ENCODE data around the gene TAF10. TPM values are rescaled to one million over a fixed set of nuclear protein-coding genes. Genes with fewer than 3 reads are reported as not detected.

TAF10 gene
- total RNA-seq, 2 donors from 2014 or later, result 108 to 123 TPM

DNA sequence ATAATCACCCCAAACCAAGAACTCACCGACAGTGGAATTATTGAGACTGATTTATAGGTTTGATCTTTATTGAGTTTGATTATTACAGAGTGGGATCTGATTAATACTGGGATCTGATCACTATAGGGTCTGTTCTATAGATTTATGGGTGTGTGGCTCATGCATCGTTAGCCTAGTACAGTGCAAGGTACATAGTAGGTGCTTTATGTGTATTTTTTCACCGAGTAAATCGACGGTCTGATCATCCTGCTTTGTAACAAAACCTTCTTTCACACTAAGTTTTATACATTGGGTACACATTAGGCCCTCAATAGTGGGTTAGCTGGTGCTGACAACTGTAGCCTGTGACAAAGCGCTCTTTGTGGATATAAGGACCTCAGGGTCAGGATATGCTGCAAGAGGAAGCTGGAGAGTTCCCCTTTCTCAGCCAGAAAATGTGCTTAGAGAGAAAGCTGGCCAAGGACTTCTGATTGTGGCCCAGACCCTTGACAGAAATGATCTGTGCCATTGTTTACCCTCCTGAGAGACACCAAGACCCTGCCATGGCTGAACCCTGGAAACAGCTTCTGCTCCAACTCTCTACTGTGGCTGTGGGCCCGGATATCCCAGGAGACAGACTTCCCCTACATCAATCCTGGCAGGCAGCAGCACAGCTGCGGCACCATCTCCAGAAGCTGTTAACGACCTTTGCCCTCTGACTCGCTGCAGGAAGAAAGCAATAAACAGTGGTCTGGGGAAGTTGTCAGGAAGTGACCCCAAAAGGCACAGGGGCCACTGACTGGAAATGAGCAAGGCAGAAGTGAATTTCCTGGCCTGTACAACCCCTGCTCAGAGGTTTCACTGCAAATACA lies 23.3 kb upstream of the TAF10 start:
- Mint-ChIP-seq H3K27me3 (ENCODE audit: low read depth) (no peaks in the 10 kb centered on the region), H3K27ac (peak overlapping the region; percentile 20), H3K4me3 (no peak overlapping the region), H3K36me3 (ENCODE audit: insufficient read depth in 2 of 2) (no peaks in the 10 kb centered on the region), H3K9me3 (no peaks in the 10 kb centered on the region), H3K4me1 (ENCODE audit: low read depth) (peaks cover 5% of the 10 kb centered on the region)
- peak in 1 of 2 donors; percentile 54 for ATAC-seq (replicated peaks in 1 of 2)
- DNase-seq, result no peak

DNA sequence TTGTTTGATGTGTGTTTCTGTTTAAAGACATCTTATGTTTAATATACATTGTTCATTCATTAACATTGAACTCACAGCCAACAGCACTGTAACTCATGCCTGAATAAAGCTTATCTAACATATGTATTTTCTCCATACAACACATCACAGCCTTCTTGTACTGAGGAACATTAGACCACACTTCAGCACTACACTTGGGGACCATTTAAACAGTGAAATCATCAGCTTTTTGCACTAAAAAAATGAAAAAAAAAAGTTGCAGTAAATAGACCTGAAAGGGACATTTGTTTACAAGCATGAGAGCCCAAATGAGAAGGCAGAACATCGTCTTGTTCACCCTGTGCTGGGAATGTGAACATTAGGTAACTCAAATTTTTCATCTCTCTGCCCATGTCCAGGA lies 22.5 kb upstream of the TAF10 start:
- H3K4me3 Mint-ChIP-seq, result no peak overlapping the region
- no peaks in the 10 kb centered on the region for H3K9me3 Mint-ChIP-seq
- DNase-seq (no peak), ATAC-seq (replicated peaks in 1 of 2) (no peak)
- H3K27me3 Mint-ChIP-seq (ENCODE audit: low read depth), result no peaks in the 10 kb centered on the region
- H3K36me3 Mint-ChIP-seq (ENCODE audit: insufficient read depth in 2 of 2), result no peaks in the 10 kb centered on the region
- peaks cover 3% of the 10 kb centered on the region for H3K4me1 Mint-ChIP-seq (ENCODE audit: low read depth)
- H3K27ac Mint-ChIP-seq, result no peak overlapping the region

DNA sequence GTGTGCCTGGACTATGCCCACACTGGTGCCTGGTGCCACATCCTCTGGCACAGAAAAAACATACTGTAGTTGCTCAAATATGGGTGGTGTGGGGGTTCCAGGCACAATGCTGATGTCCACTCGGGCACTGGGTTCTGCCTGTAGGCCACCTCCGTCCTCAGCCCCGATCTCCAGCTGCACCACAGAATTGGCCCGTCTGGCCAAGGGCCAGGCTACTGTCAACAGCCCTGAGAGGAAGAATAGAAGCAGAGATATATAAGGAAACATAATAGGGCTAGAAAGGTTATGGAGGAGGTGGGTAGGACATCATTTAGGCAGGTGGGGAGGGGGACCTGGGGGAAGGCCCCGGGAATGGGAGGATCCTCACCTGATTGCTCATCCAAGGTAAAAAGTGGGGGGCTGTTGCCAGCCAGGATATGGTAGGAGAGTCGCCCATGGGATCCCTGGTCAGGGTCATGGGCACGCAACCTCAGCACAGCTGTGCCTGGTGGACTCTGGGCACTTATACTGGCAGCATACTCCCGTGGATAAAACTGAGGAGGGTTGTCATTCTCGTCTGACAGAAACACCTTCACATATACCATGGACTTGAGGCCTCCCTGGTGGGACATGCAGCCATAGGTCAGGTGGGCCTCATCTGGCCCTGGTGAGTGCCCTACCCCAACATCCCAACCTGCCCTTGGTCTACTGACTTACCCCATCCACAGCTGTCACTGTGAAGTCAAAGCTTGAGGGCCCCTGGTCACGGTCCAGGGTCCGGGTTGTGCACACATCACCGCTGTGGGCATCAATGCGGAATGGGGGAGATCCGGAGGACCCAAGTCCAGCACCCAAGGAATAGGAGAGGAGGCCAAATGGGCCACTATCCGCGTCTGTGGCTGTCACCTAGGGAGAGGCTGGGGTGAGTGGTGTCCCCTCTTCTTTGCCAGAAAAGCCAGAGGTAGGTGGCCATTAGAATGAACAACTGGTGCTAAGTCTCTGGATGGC lies 21.7 kb upstream of the TAF10 start:
- DNase-seq (no peak), ATAC-seq (replicated peaks in 1 of 2) (no peak)
- Mint-ChIP-seq H3K9me3 (no peaks in the 10 kb centered on the region), H3K27me3 (ENCODE audit: low read depth) (no peaks in the 10 kb centered on the region), H3K4me3 (no peak overlapping the region), H3K36me3 (ENCODE audit: insufficient read depth in 2 of 2) (no peaks in the 10 kb centered on the region), H3K4me1 (ENCODE audit: low read depth) (no peaks in the 10 kb centered on the region), H3K27ac (no peak overlapping the region)

DNA sequence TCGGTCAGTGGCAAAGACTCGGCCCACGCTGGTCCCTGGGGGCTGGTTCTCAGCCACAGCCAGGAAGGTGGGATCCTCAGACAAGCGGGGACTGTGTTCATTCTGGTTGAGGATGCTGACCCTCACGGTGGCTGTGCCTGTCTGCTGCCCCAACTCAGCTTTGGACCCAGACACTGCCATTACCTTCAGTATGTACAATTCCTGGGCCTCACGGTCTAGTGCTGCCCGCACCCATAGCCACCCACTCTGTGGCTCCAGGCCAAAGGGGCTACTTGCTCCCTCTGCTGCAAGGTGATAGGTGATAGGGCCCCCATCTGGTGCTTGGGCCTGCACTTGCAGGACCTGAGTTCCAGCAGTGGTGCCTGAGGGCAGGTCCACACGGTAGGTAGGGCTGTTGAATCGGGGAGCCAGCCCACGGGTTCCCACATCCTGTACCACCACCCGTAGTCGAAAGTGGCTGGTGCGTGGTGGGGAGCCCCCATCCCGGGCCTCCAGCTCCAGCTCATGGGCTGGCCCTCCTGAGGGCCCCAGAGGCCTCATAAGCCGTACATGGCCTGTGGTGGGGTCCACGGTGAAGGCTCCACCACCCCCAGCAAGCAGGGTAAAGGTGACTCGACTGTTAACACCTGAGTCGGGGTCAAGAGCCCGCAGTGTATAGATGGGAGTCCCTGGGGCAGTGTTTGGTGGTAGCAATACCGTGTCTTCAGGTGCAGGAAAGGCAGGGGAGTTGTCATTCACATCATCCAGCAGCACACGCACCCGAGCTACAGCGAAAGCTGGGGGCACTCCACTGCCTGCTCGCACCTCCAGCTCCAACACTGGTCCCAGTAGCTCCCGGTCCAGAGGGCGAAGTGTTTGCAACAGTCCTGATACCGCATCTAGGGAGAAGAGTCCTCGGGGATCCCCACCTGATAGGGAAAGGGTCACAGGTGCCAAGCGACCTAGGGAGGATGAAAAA lies 20.4 kb upstream of the TAF10 start:
- ATAC-seq (replicated peaks in 1 of 2) (peak; percentile 55 to 70), DNase-seq (peak in 1 of 2 donors; percentile 28)
- H3K4me1 Mint-ChIP-seq (ENCODE audit: low read depth), result peaks cover 12% of the 10 kb centered on the region
- H3K9me3 Mint-ChIP-seq, result no peaks in the 10 kb centered on the region
- no peak overlapping the region for H3K27ac Mint-ChIP-seq
- H3K27me3 Mint-ChIP-seq (ENCODE audit: low read depth), result no peaks in the 10 kb centered on the region
- H3K36me3 Mint-ChIP-seq (ENCODE audit: insufficient read depth in 2 of 2), result no peaks in the 10 kb centered on the region
- H3K4me3 Mint-ChIP-seq, result no peak overlapping the region

DNA sequence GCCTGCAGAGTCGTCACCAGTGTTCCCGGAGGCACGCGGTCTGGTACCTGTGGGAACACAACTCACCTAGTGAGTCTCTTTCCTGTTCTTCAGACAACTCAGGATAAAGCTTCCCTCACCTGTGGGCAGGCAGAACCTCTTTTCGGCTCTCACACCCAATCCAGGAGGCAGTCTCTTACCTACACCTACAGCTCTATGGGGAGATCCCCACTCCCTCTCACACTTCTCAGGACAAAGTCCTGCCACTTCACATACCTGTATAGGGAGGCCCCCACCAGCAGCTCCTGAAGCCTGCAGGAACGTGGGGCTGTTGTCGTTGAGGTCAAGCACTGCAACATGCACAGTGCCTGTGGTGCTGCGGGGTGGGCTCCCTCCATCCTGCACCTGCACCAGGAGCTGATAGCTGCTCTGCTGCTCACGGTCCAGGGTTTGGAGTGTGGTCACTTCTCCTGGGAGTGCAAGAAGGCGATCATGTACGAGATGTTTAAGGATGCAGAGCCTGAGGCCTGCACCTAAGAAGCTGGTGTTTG lies 19.4 kb upstream of the TAF10 start:
- DNase-seq (no peak), ATAC-seq (replicated peaks in 1 of 2) (no peak)

DNA sequence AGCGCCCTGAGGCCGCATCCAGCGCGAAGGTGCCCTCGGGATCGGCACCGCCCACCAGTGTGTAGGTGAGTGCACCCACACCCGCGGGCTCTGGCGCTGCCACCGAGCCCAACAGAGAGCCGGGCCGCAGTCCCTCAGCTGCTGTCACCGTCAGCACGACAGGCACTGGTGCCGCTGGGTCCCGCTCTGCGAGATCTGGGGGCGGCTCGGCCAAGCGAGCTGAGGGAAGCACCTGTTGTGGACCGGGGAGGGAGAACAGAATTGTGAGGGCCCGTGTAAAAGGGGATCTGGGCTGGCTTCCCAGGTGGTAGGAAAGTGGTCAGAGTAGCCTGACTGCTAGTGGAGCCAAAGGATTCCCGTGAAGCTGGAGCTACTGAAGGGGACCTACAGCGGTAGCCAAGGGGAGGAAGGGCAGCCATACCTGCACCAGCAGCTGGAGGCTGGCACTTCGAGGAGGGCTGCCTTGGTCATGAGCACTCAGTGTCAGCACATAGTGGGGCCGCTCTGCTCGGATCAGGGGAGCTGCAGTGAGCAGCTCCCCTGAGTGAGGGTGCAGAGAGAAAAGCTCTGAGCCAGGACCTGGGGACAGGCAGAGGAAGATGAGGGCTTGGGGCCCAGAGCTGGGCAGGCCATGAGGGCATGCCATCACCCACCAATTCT lies 18.7 kb upstream of the TAF10 start:
- Mint-ChIP-seq H3K4me1 (ENCODE audit: low read depth) (peaks cover 20% of the 10 kb centered on the region), H3K27ac (no peak overlapping the region), H3K9me3 (no peaks in the 10 kb centered on the region), H3K27me3 (ENCODE audit: low read depth) (no peaks in the 10 kb centered on the region), H3K4me3 (no peak overlapping the region), H3K36me3 (ENCODE audit: insufficient read depth in 2 of 2) (no peaks in the 10 kb centered on the region)
- ATAC-seq (replicated peaks in 1 of 2) (no peak), DNase-seq (no peak)

More for the DNA sequence above, 19.4 kb upstream of the TAF10 start:
- Mint-ChIP-seq H3K9me3 (no peaks in the 10 kb centered on the region), H3K27ac (no peak overlapping the region), H3K4me3 (no peak overlapping the region), H3K27me3 (ENCODE audit: low read depth) (no peaks in the 10 kb centered on the region), H3K36me3 (ENCODE audit: insufficient read depth in 2 of 2) (no peaks in the 10 kb centered on the region), H3K4me1 (ENCODE audit: low read depth) (peaks cover 19% of the 10 kb centered on the region)

DNA sequence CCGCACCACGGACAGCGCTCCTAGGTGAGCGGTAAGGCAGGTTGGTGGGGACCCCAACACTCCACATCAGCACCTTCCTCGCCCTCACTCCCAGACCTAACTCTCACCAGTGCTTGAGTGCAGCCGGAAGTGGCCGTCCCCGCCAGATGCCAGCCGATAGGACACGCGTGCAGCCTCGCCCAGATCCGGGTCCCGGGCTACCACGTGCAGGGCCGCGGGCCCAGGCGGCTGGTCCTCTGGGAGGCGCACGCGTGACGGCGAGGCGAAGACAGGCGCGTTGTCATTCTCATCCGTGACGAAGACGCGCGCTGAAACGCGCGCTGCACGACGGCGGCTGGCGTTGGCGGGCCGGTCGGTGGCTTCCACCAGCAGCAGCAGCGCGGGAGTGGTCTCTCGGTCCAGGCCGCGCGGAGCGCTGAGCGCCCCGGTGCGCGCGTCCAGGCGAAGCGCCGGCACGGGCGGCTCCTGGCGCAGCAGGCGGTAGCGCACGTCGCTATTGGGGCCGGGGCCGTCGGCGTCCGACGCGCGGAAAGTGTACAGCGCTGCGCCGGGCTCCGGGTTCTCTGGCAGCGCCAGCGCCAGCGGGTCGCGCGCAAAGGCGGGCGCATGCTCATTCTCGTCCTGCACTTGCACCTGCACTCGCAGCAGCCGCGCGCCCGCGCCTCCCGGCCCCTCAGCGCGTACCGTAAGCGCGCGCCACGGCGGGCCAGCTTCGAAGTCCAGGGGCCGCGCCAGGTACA lies 18.0 kb upstream of the TAF10 start:
- Mint-ChIP-seq H3K4me3 (no peak overlapping the region), H3K4me1 (ENCODE audit: low read depth) (peaks cover 20% of the 10 kb centered on the region), H3K27ac (no peak overlapping the region), H3K9me3 (no peaks in the 10 kb centered on the region), H3K36me3 (ENCODE audit: insufficient read depth in 2 of 2) (no peaks in the 10 kb centered on the region), H3K27me3 (ENCODE audit: low read depth) (no peaks in the 10 kb centered on the region)
- ATAC-seq (replicated peaks in 1 of 2), result no peak
- DNase-seq, result no peak

DNA sequence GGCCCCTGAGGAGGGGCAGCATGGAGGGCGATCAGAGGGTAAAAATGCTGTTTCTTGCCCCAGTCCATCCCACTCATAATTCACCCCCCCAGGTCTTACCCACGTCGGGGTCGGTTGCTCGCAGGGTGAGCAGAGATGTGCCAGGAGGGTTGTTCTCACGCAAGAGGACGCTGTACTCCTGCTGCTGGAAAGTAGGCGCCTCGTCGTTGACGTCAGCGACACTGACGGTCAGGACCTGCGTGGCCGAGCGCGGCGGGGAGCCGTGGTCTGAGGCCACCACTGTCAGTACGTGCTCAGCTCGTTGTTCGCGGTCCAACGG lies 17.5 kb upstream of the TAF10 start:
- Mint-ChIP-seq H3K4me1 (ENCODE audit: low read depth) (peaks cover 20% of the 10 kb centered on the region), H3K27ac (no peak overlapping the region), H3K27me3 (ENCODE audit: low read depth) (no peaks in the 10 kb centered on the region), H3K4me3 (no peak overlapping the region), H3K36me3 (ENCODE audit: insufficient read depth in 2 of 2) (no peaks in the 10 kb centered on the region), H3K9me3 (no peaks in the 10 kb centered on the region)
- DNase-seq (no peak), ATAC-seq (replicated peaks in 1 of 2) (no peak)

DNA sequence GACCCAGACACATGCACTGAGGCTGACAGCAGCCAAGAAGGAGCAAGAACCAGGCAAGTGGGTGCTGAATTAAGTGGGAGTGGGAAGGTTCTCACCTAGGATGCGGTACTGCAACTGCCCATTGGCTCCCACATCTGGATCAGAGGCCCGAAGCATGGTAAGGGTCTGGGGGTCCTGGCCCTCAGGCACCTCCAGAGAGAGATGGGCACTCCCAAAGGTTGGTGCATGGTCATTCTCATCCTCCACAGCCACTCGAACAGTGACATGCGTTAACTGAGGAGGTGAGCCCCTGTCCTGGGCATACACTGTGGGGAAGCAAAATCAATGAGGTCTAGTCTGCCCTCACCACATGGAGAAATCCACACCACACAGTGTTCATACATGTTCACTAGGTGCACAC lies 16.5 kb upstream of the TAF10 start:
- Mint-ChIP-seq H3K36me3 (ENCODE audit: insufficient read depth in 2 of 2) (no peaks in the 10 kb centered on the region), H3K27me3 (ENCODE audit: low read depth) (no peaks in the 10 kb centered on the region), H3K27ac (peak overlapping the region; percentile 29), H3K4me3 (no peak overlapping the region), H3K4me1 (ENCODE audit: low read depth) (peaks cover 20% of the 10 kb centered on the region), H3K9me3 (no peaks in the 10 kb centered on the region)
- ATAC-seq (replicated peaks in 1 of 2) (no peak), DNase-seq (no peak)

DNA sequence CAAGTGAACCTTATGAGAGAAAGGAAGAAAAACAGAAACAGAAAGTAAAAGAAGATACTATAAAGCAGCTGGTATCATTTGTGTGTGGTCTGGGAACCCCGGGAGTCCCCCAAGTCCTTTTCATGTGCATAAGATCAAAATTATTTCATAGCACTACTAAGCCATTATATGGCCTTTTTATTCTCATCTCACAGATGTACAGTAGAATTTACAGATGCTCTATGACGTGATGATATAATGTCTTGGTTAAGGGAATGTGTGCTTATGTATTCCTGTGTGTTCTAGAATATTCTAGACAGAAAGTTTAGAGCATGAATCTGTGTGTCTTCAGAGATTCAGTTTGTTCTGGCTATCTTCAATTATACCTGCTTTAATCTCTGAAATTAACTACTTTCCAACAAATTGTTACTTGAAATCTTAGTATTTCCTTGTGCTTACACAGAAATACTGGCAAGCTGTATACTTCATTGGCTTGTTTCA lies 15.8 kb upstream of the TAF10 start:
- H3K27ac Mint-ChIP-seq, result peak overlapping the region; percentile 29
- H3K36me3 Mint-ChIP-seq (ENCODE audit: insufficient read depth in 2 of 2), result no peaks in the 10 kb centered on the region
- H3K4me3 Mint-ChIP-seq, result peak overlapping the region; percentile 23 to 38
- H3K4me1 Mint-ChIP-seq (ENCODE audit: low read depth), result peaks cover 20% of the 10 kb centered on the region
- no peaks in the 10 kb centered on the region for H3K27me3 Mint-ChIP-seq (ENCODE audit: low read depth)
- no peaks in the 10 kb centered on the region for H3K9me3 Mint-ChIP-seq
- ATAC-seq (replicated peaks in 1 of 2) (peak; percentile 43 to 66), DNase-seq (no peak)

DNA sequence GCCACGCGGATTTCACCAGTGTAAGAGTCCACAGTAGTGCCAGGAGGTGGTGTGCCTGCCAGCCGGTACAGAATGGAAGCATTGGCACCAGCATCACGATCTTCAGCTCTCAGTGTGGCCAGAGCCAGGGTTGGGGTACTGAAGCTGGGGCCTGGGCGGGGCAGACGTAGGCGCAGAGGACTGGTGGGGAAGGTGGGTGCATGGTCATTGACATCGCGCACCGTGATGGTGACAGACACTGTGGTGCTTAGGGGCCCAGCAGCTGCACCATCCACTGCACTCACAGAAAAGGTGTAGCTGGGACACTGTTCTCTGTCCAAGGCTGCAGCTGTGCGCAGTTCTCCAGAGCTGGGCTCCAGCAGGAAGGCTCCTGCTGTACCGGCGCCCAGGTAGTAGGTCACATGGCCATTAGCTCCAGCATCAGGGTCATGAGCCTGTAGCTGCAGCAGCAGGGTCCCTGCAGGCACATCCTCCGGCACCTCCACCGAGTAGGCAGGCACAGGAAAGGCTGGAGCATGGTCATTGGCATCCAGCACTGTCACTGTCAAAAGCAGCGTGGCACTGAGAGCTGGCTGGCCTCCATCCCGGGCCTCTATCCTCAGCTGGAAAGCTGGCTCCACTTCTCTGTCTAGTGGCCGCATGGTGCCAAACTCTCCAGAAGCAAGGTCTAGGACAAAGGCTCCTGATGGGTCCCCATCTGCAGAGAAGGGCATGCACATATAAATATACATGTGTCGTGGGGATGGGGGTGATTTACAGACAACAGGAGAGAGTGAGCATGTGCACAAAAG lies 15.2 kb upstream of the TAF10 start:
- H3K27me3 Mint-ChIP-seq (ENCODE audit: low read depth), result no peaks in the 10 kb centered on the region
- ATAC-seq (replicated peaks in 1 of 2) (peak; percentile 8 to 17), DNase-seq (no peak)
- peak overlapping the region; percentile 23 to 38 for H3K4me3 Mint-ChIP-seq
- peaks cover 20% of the 10 kb centered on the region for H3K4me1 Mint-ChIP-seq (ENCODE audit: low read depth)
- H3K27ac Mint-ChIP-seq, result peak overlapping the region; percentile 29
- no peaks in the 10 kb centered on the region for H3K36me3 Mint-ChIP-seq (ENCODE audit: insufficient read depth in 2 of 2)
- no peaks in the 10 kb centered on the region for H3K9me3 Mint-ChIP-seq
